HEK293 (cell line): Measurements from ENCODE around the gene NUDT21.

Experiments
- AEBP2 ChIP-seq: fragments of 450-650 bp; formaldehyde crosslinking; IDR thresholded peaks from 2 replicates; pipeline ENCODE4 v1.5.1; 2016; ENCODE audit warnings: missing biosample characterization, missing genetic modification characterization, borderline replicate concordance
- KLF9 ChIP-seq: fragments of 450-650 bp; formaldehyde crosslinking; IDR thresholded peaks from 2 replicates; pipeline ENCODE4 v1.5.1; 2016; ENCODE audit warnings: missing biosample characterization, missing genetic modification characterization, low read depth
- MEIS1 ChIP-seq: sonication (generic); formaldehyde crosslinking; IDR thresholded peaks from 2 replicates; pipeline ENCODE4 v1.8.1; 2022; ENCODE audit warnings: missing genetic modification reagents, mild to moderate bottlenecking, borderline replicate concordance
- PRDM1 ChIP-seq: fragments of 450-650 bp; formaldehyde crosslinking; IDR thresholded peaks from 2 replicates; pipeline ENCODE4; 2016; ENCODE audit warnings: missing biosample characterization, missing genetic modification characterization
- PRDM4 ChIP-seq: fragments of 450-650 bp; formaldehyde crosslinking; IDR thresholded peaks from 2 replicates; pipeline ENCODE4 v1.5.1; 2017; ENCODE audit warnings: missing biosample characterization, missing genetic modification characterization
- TSHZ1 ChIP-seq: fragments of 450-650 bp; formaldehyde crosslinking; IDR thresholded peaks from 2 replicates; pipeline ENCODE4 v1.5.1; 2016; ENCODE audit warnings: missing biosample characterization, missing genetic modification characterization, borderline replicate concordance
- ZNF138 ChIP-seq: fragments of 450-650 bp; formaldehyde crosslinking; IDR thresholded peaks from 2 replicates; pipeline ENCODE4 v1.5.1; 2016; ENCODE audit warnings: missing biosample characterization, missing genetic modification characterization, borderline replicate concordance
- ZNF148 ChIP-seq: fragments of 450-650 bp; formaldehyde crosslinking; IDR thresholded peaks from 2 replicates; pipeline ENCODE4 v1.5.0; 2017; ENCODE audit warnings: missing biosample characterization, missing genetic modification characterization, borderline replicate concordance
- ZNF16 ChIP-seq: fragments of 450-650 bp; formaldehyde crosslinking; IDR thresholded peaks from 2 replicates; pipeline ENCODE4 v1.5.1; 2016; ENCODE audit warnings: low read depth, missing biosample characterization, missing genetic modification characterization
- ZNF174 ChIP-seq: fragments of 450-650 bp; formaldehyde crosslinking; IDR thresholded peaks from 2 replicates; pipeline ENCODE4 v1.5.0; 2017; ENCODE audit warnings: missing biosample characterization, mild to moderate bottlenecking, missing genetic modification characterization
- ZNF202 ChIP-seq: fragments of 450-650 bp; formaldehyde crosslinking; IDR thresholded peaks from 2 replicates; pipeline ENCODE4 v1.5.1; 2016; ENCODE audit warnings: missing biosample characterization, missing genetic modification characterization, borderline replicate concordance
- ZNF280C ChIP-seq: fragments of 450-650 bp; formaldehyde crosslinking; IDR thresholded peaks from 2 replicates; pipeline ENCODE4 v1.5.1; 2016; ENCODE audit warnings: missing biosample characterization, missing genetic modification characterization
- ZNF391 ChIP-seq: fragments of 450-650 bp; formaldehyde crosslinking; IDR thresholded peaks from 2 replicates; pipeline ENCODE4 v1.5.1; 2016; ENCODE audit warnings: low read depth, missing biosample characterization, missing genetic modification characterization, borderline replicate concordance
- ZNF394 ChIP-seq: fragments of 450-650 bp; formaldehyde crosslinking; IDR thresholded peaks from 2 replicates; pipeline ENCODE4 v1.5.1; 2016; ENCODE audit warnings: missing biosample characterization, missing genetic modification characterization, mild to moderate bottlenecking, moderate library complexity, borderline replicate concordance
- ZNF449 ChIP-seq: fragments of 450-650 bp; formaldehyde crosslinking; IDR thresholded peaks from 2 replicates; pipeline ENCODE4 v1.5.1; 2017; ENCODE audit warnings: missing biosample characterization, mild to moderate bottlenecking, missing genetic modification characterization, moderate library complexity
- ZNF514 ChIP-seq: fragments of 450-650 bp; formaldehyde crosslinking; IDR thresholded peaks from 2 replicates; pipeline ENCODE4 v1.5.1; 2016; ENCODE audit warnings: missing biosample characterization, missing genetic modification characterization
- ZNF76 ChIP-seq: fragments of 450-650 bp; formaldehyde crosslinking; IDR thresholded peaks from 2 replicates; pipeline ENCODE4; 2016; ENCODE audit warnings: low read depth, missing biosample characterization, missing genetic modification characterization, borderline replicate concordance
- ZNF768 ChIP-seq: fragments of 450-650 bp; formaldehyde crosslinking; IDR thresholded peaks from 2 replicates; pipeline ENCODE4 v1.5.1; 2018; ENCODE audit warnings: missing biosample characterization, mild to moderate bottlenecking, missing genetic modification characterization
- ZNF785 ChIP-seq: fragments of 450-650 bp; formaldehyde crosslinking; IDR thresholded peaks from 2 replicates; pipeline ENCODE4 v1.5.1; 2016; ENCODE audit warnings: missing biosample characterization, missing genetic modification characterization
- ZSCAN16 ChIP-seq: fragments of 450-650 bp; formaldehyde crosslinking; IDR thresholded peaks from 2 replicates; pipeline ENCODE4 v1.5.1; 2016; ENCODE audit warnings: missing biosample characterization, missing genetic modification characterization
- ZSCAN23 ChIP-seq: fragments of 450-650 bp; formaldehyde crosslinking; IDR thresholded peaks from 2 replicates; pipeline ENCODE4 v1.5.1; 2016; ENCODE audit warnings: missing biosample characterization, missing genetic modification characterization
- ZSCAN30 ChIP-seq: fragments of 450-650 bp; IDR thresholded peaks from 2 replicates; pipeline ENCODE4 v1.5.1; 2018; ENCODE audit warnings: missing biosample characterization, mild to moderate bottlenecking, missing genetic modification characterization, moderate library complexity

NUDT21 gene

GRCh38 chr16:56424791-56425438, 26.2 kb downstream of the NUDT21 start (continued):
- TF ChIP-seq ZNF148, result no peak
- TF ChIP-seq ZNF449, result no peak
- no peak for TF ChIP-seq ZNF174 (tag by site-specific recombination)
- TF ChIP-seq ZNF768 (tag by site-specific recombination), result no peak
- TF ChIP-seq ZNF514 (tag by site-specific recombination), result no peak
- TF ChIP-seq TSHZ1 (tag by site-specific recombination), result no peak
- no peak for TF ChIP-seq MEIS1 (CRISPR knock-in tag)
- no peak for TF ChIP-seq ZNF785
- TF ChIP-seq ZNF16 (tag by site-specific recombination), result no peak
- no peak for TF ChIP-seq ZNF76 (tag by site-specific recombination)
- TF ChIP-seq KLF9 (tag by site-specific recombination), result peak; percentile 78
- TF ChIP-seq AEBP2 (tag by site-specific recombination), result no peak
- TF ChIP-seq ZNF138 (tag by site-specific recombination), result no peak
- no peak for TF ChIP-seq PRDM1 (tag by site-specific recombination)
- TF ChIP-seq ZSCAN23, result no peak
- no peak for TF ChIP-seq ZNF280C (tag by site-specific recombination)
- TF ChIP-seq ZSCAN30, result peak; percentile 31; the same call in 1 of the 2 replicates
- TF ChIP-seq ZNF394 (tag by site-specific recombination), result no peak
- no peak for TF ChIP-seq ZSCAN16 (tag by site-specific recombination)
- TF ChIP-seq ZNF202 (tag by site-specific recombination), result no peak
- no peak for TF ChIP-seq PRDM4
- no peak for TF ChIP-seq ZNF391 (tag by site-specific recombination)
